GM19372 (cell line): Measurements from ENCODE around the gene TBC1D1.

Experiments
- ATAC-seq: cut with Tn5 transposase; IDR thresholded peaks from one replicate; pipeline ENCODE4 v1.9.1; 2021; ENCODE audit warnings: mild to moderate bottlenecking, low read depth, moderate library complexity; ENCODE audit not compliant: unreplicated experiment

The TBC1D1 gene

DNA sequence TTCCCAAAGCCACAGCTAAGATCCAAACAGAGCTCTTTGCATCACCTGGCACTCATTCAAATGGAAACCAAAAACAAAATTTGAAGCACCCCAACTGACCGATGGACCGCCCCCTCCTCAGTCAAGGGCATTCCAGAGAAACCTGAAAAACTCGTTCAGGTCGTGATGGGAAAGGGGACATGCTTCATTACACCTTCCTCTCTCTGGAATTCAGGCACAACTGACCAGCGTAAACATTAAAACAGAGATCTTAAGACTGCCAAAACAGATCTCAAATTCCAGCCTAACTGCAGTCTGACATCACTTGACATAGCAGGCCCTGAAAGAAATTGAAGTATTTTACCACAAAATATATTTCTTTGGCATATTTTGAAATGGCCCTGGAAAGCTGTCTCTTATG is 97.8 kb downstream of the TBC1D1 start:
- ATAC-seq, result no peak

DNA sequence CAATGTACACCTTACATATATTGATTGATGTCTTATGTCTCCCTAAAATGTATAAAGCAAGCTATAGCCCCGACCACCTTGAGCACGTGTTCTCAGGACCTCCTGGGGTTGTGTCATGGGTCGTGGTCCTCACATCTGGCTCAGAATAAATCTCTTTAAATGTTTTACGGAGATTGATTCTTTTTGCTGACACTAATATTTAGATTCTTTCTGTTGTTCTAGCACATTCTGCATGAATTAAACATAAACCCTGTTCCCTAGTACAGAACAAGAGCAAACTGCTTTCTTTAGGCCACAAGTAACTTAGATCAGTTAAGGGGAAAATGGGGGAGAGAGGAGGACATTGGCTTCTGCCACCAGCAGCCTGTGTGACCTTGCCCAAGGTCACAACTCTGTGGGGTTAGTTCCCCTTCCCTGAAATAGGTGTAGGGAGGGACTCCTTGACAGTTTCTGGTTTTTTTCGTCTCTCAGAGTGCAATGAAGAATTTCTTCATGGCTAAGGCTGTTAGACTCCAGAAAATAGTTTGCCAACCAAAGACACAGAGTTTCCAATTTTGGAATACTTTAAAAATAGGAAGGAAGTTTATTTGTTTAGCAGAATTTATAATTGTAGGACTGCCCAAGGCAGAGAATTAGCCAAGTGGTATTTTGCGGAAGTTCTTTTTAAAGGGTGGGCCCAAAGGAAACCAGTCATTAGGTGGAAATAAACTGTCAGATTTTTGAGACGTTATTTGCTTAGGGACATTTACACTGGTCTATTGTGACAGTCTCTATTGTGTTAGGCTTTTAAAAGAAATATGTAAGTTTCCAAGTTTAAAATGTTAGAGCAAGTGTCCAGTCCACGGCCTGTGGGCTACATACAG is 98.7 kb downstream of the TBC1D1 start:
- no peak for ATAC-seq

DNA sequence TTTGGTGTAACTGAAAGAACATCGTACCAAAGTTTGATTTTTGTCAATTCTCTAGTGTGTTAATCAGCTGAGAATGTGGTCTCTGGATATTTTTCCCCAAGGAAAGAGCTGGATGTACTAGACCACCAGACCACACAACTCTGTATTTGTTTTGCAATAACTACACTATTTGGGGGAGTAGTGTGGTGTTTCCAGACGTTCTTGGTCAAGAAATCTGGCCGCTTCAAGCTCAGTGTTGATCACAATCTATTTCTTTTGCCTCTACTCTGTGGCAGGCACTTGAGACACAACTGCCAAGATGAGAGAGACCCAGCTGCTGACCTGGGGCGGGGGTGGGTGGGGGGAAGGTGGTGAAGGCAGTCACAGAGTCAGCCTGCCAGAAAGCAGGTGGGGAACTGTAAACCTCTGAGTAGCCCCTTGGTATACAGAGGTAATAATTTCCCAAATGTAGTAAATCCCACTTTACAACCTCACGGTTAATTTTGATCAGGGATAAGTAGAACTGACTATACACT is 99.9 kb downstream of the TBC1D1 start:
- no peak for ATAC-seq

DNA sequence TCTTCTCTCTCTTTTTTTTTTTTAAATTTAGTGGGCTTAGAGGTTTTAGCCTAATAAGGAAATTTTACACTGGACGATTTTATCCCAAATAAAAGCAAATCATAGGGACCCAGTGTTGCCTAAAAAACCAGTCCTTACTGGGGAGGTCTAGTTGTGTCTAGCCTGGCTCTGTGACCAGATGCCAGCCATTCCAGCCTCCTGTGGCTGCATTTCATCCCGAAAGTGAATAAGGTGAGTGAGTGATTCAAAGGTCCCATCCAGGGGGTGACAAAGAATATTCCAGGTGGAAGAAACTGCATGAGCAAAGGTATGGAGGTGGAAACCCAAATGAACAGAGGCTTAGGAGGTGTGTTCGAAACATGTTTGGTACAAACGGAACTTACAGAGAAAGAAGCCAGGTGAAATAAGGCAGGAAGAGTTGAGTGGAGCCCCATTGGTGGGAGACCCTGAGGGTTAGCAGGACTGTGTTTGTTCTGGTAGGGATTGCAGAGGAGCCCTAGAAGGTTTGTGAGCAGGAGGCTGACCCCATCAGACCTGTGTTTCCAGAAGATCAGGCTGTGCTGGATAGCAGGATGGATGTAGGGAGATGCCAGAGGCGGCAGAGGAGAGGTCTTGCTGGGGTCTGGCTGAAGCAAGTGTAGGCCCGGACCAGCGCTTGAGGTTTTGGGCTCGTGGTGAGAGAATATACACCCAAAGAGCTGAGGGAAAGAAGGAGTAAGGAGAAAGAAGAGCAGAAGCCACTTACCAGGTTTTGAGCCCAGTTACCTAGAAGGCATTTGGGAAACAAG is 100.9 kb downstream of the TBC1D1 start:
- ATAC-seq, result no peak

DNA sequence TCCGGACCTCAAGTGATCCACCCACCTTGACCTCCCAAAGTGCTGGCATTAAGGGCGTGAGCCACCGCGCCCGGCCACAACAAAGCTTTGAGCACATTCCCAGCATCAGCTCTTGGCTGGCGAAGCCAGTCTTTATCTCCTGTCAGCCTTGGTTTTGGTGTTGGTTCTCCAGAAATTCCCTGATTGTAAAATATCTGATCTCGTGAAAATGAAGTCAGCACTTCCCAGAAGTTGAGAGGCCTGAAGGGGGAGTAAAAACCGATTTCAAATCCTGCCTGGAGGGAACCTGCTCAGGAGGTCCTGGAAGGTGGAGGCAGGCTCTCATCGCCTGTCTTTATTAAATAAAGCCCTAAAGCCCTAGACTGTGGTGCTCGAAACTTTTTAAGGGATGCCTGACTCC is 102.9 kb downstream of the TBC1D1 start:
- no peak for ATAC-seq

DNA sequence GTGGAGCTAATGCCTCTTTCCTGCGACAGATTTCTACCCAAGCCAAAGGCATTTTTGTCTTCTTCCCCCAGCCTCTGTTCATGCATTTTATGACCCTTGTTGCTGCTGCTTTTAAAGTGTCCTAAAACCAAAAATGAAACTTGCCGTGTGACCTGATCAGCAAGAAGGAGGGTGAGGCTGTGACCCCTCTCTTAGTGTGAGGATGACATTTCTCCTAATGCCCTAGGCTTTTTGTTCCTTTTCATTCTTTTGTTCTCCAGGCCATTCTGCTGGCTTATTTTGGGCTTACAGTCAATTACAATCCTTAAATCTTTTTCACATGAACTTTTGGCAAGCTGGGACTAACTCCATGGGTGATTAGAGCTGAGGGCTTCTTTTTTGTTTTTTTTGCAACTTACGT is 103.7 kb downstream of the TBC1D1 start:
- ATAC-seq, result peak; percentile 56

DNA sequence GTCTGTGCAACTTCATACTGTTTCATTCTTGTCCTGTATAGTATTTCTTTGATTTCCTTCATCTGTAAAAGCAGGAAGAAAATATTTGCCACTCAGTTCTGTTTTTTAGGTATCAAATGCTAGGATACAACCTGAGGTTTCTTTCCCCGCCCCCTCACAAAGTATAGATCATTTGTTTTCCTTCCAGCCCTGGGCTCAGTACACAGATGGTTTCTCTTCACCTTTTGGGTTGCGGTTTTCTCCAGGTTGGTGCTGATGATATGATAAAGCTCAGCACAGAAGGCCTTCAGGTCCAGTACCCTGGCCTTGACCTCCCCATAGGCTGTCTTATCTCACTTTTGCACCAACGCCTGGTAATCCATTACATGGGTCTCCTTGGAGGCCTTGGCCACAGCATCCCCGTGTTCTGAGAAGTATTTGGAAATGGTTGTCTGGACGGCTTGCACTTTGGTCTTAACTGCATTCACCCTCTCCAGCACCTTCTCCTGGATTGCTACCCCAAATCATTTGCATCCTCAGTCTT is 104.5 kb downstream of the TBC1D1 start:
- ATAC-seq, result no peak

DNA sequence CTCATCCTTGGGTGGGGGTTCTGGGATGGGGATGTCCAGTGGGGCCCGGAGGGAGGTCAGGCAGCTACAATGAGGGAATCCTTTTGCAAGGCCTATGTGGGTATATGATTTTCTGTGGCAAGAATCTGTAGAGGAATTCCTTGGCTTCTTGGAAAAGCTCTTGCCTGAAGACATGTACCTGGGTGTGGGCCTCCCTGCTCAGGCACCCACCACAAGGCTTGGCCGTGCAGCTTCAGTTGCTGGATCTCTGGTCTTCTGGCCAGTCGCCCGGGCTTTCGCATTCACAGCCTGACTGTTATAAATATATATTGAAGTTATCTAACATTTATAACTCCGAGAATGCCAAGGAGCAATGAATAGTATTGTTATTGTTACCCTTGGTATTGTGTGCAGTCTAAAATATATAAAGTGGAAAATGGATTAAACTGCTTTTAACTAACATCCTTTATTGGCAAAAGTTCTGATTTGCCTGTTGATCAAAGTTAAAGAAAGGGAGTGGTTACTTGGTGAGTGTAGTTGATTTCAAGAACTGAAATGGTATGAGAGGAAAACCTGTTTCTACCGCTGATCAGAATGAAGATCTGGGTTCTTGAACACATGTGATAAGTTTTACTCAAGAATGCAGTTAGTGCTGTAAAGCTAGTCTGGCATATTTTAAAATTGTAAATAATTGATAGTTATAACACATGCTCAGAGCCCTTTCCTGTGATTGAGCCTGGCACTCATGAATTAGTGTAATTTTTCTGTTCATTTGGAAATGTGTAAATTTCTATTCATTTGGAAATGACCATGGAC is 105.3 kb downstream of the TBC1D1 start:
- no peak for ATAC-seq

DNA sequence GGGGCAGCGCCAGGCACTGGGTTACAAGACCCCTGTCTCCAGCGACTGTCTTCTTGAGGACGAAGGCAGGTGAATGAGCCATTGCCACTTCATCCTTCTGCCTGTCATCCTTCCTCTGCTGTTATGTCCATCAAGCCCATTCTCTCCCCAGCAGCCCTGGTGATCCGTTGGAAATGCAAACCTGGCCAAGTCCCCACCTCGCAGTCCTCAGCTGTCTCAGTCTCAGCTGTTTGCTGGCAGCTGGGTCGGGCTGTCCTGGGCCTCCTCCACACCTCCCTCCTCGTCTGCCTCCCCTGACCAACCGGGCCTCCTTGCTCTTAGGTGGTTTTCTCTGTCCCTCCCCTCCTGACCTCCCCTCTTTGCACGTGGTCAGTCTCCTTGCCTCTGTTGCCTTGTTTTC is 107.3 kb downstream of the TBC1D1 start:
- no peak for ATAC-seq

DNA sequence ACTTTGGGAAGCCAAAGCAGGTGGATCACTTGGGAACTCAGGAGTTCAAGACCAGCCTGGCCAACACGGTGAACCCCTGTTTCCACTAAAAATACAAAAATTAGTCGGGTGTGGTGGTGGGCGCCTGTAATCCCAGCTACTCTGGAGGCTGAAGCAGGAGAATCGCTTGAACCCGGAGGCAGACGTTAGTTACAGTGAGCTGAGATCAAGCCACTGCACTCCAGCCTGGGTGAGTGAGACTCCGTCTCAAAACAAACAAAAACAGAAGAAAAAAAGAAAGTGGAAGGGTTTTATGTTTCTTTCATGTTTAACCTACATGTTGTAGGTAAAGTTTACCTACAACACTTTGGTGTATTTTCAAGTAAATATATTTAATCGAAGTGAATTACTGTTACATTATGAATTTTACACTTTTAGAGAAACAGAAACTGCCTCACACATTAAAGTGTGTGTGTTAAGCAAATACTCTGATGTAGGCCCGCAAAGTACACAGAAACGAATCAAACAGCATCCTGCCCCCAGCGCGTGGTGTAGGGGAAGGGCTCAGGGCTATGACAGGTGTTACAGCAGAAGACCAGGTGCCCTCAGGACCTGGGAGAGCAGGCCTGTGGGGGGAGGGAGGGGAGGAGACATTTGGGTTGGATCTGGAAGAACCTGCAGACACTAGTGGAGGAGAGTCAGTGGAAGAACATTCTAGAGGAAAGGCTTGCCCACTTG is 108.3 kb downstream of the TBC1D1 start:
- ATAC-seq, result no peak

DNA sequence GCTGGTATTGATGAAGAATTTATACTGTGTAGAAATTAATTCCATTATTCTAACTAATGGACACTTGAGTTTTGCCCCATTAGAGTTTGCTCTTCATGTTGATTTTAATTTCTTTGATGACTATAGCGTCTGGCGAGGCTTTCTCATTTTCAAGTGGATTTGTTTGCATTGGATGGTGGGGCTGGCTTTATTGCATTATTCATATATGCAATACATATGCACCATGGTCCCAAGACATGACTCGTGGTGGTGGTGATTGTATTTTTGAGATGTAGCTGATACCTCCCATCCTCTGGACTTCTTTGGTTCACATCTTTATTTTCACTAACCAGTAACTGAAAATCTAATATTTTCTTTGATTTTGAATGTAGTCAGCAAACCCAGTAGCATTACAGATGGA is 109.1 kb downstream of the TBC1D1 start:
- ATAC-seq, result no peak

DNA sequence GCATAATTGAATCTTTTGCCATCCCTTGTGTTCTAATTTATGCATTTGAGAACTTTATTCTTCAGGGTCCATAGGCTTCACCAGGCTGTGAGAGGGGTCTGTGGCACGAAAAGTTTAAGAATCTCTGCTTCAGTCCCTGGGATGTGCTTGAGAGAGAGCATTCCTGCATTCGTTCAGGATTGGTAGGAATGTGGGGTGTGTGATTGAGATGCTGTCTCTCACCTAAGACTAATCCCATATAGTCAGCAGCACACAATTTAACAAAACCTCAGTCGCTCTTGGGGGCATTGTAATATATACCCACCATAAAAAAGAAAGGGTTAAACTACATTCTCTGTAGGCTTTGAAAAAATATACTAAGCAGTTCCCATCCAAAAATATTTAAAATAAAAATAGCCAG is 111.0 kb downstream of the TBC1D1 start:
- ATAC-seq, result no peak

DNA sequence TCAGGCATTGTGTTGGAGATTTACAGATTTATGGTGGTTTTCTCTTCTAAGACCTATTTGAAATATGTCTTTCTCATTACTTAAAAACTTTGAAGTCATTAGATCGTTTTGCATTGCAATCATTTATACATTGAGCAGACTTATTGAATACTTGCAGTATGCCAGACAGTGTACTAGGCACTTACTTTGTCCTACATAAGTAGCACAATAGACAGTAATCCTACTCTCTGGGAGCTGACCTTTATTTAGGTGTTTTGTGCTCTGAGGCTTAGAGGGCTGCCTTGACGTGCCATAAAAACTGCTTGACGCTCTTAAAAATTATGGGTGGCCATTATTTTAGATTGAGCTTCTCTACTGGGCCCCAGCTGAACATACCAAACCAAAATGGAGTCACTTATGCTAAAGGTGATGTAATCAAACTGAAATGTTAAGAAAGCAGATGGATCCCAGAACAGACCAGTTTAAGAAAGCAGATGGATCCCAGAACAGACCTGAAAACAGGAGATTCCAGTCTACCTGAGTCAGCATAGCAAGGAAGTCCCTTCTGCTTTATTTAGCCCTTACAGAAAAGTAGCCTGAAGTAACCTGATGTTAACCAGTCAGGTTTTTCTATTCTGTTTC is 111.7 kb downstream of the TBC1D1 start:
- no peak for ATAC-seq

DNA sequence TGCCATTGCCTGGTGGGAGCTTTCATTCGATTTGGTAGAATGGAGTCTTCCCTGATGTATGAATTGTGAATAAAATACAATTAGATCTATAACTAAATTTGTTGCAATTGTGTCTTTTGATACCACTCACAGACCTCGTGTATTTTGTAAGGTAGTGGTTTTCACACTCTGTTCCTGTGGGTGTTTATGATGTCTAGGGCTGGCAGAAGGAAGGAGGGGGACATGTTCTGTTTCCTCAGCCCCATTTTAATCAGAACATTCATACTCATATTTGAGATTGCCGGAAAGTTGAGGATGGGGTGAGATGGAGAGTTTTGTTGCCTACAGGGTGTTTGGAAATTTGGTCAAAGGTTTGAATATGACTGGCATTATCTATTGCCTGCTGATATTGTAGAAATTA is 112.2 kb downstream of the TBC1D1 start:
- ATAC-seq, result no peak

DNA sequence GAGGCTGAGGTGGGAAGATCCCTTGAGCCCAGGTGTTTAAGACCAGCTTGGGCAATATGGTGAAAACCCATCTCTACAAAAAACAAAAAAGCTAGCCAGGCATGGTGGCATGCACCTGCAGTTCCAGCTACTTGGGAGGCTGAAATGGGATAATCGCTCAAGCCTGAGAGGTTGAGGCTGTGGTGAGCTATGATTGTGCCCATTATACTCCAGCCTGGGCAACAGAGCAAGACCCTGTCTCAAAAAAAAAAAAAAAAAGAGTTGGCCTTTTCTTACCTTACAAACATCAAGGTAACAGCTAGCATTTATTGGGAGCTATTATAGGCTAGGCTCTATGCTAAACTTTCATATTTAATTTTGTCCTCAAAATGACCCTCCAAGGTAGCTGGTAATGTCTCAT is 112.7 kb downstream of the TBC1D1 start:
- ATAC-seq, result no peak

DNA sequence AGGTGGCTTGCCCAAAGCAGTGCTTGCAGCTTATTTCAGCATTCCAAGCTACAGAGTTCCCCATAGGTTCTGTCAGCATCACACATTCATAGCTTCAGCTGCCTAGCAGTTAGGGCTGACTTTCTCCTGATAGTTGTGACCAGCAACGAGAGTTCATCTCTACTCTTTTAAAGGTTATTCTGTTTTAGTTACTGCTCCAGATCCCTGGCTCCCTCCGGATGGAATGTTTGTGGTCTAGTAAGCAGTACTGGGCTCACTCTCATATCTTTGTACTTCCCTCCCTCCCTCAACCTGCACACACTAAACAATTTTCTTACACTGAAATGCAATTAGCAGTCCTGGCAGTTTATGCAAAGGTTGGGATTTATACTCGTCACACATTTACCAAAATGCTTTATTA is 113.2 kb downstream of the TBC1D1 start:
- ATAC-seq, result no peak

DNA sequence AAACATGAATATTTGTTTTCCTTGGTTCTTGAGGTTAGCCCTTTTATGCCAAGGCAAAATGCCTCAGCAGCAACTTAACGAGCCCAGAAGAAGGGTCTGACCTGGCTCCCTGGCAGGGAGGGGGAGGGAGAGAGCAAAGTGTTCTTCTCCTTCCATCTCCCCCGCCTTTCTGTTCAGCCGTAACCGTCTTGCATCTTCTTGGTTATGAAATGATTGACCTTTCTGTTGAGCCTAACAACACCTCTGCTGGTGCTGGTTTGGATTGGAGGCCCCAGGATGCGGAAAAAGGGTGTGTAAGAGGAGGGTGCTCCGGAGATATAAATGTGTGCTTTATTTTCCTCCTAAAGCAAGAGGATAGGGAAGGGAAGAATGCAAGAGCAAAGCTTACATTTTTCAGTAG is 114.0 kb downstream of the TBC1D1 start:
- no peak for ATAC-seq

DNA sequence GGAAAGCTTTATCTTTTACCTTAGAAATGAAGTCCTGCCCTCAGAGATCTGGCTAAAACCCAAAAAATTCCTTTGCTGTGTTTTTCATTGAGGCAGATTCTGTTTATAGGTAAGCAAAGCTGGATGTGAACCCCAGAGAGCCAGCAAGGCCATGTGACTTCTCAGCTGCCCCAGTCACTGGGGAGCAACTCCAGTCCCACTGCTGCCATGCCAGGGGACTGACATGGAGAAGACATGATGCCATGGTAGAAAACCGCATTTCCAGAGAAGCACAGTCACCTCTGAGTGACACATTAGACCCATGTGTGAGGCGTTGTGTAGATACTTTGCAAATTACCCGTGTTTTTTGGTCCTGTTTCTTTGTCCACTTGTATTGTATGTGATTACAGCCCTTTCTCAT is 114.8 kb downstream of the TBC1D1 start:
- no peak for ATAC-seq

DNA sequence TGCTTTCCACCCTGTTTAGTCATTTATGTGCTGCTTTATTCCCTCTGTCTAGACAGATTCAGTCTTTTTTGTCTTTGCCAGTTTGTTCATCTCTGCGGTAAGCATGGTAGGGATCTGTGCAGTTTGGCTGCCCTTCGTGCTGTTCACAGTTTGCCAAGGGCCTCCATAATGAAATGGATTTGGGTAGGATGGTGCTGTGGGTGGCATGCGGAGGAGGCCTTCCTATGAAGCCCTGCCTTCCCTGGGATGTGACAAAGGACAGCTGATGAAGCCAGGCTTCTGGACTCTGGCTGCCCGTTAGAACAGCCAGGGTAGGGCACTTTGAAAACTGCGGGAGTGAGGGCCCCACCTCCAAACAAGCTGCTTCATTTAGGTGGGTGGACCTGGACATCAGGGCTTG is 116.8 kb downstream of the TBC1D1 start:
- no peak for ATAC-seq
